Spleen (tissue), 11 donors: ENCODE data around the gene MCTP1. TPM values are rescaled to one million over a fixed set of nuclear protein-coding genes. Genes with fewer than 3 reads are reported as not detected.

Experiments used
- DNase-seq: peaks from one replicate; pipeline ENCODE4 v3.0.0-alpha.2; 2020
- H3K27ac ChIP-seq, 8 donors: fragments of 200-600 bp; sonication (generic) in 7 of 8; 1 replicate in 4 of 8; 2 replicates in 4 of 8; pipeline versions ENCODE4 v1.5.0 to v1.8.0; 2016 to 2021; ENCODE audit warnings: inconsistent platforms in 4 of 8, mild to moderate bottlenecking in 4 of 8, moderate library complexity in 1 of 8
- H3K27me3 ChIP-seq, 7 donors: fragments of 200-600 bp; sonication (generic) in 6 of 7; replicated peaks in 1 of 7; 1 replicate in 4 of 7; 2 replicates in 3 of 7; pipeline versions ENCODE4 v1.5.0 to v1.8.0; 2016 to 2021; ENCODE audit warnings: inconsistent platforms in 3 of 7, mild to moderate bottlenecking in 1 of 7
- H3K36me3 ChIP-seq, 6 donors: fragments of 200-600 bp; sonication (generic) in 5 of 6; 1 replicate in 4 of 6; 2 replicates in 2 of 6; pipeline versions ENCODE4 v1.5.0 to v1.8.0; 2016 to 2021; ENCODE audit warnings: inconsistent platforms in 2 of 6
- H3K4me1 ChIP-seq, 6 donors: fragments of 200-600 bp; sonication (generic) in 5 of 6; 1 replicate in 3 of 6; 2 replicates in 3 of 6; pipeline versions ENCODE4 v1.5.0 to v1.8.0; 2016 to 2021; ENCODE audit warnings: inconsistent platforms in 3 of 6
- H3K4me3 ChIP-seq, 8 donors: fragments of 200-600 bp; sonication (generic) in 7 of 8; 1 replicate in 4 of 8; 2 replicates in 4 of 8; pipeline versions ENCODE4 v1.5.0 to v1.8.0; 2016 to 2021; ENCODE audit warnings: inconsistent platforms in 4 of 8, mild to moderate bottlenecking in 4 of 8, moderate library complexity in 2 of 8
- H3K9me3 ChIP-seq, 8 donors: fragments of 200-600 bp; sonication (generic) in 7 of 8; 1 replicate in 4 of 8; 2 replicates in 4 of 8; pipeline versions ENCODE4 v1.5.0 to v1.8.0; 2016 to 2021; ENCODE audit warnings: inconsistent platforms in 4 of 8
- POLR2A ChIP-seq, 3 donors: fragments of 450-650 bp; IDR thresholded peaks; one replicate each; pipeline ENCODE4 v1.5.1; 2017; ENCODE audit warnings: antibody characterized with exemption in 3 of 3, mild to moderate bottlenecking in 1 of 3
- POLR2AphosphoS5 ChIP-seq, 3 donors: sonication (generic); formaldehyde crosslinking; IDR thresholded peaks; one replicate each; pipeline ENCODE4 v1.5.1; 2017; ENCODE audit warnings: antibody characterized with exemption in 3 of 3
- WGBS, 5 donors: extraction: QIAGEN DNeasy Blood & Tissue Kit in 3 of 5; methylation state at CpG; one replicate each; pipeline versions ENCODE4 v1.1.5 to v1.1.7; 2013 to 2018; 5-methylcytosine and 5-hydroxymethylcytosine counted together
- intact Hi-C: fragments of 100-400 bp; cut with DNase I; formaldehyde crosslinking; loops from one replicate; pipeline ENCODE4 v1.15.0; 2023; ENCODE audit warnings: low total_unique reads
- polyA plus RNA-seq, 3 donors: library from polyadenylated mRNA; stranded (reverse); fragments of 200-250 nt; gene quantifications; one replicate each; pipeline ENCODE4 v1.2.1, GENCODE V29; 2013
- total RNA-seq, 7 donors: library from RNA; depleted of rRNA in 3 of 7; stranded (reverse); fragments of >200 nt in 3 of 7; fragmentation: NEBNext Ultra II Directional in 4 of 7; extraction: Animal tissue kit (Norgen Biotek cat#: 25700) in 4 of 7; gene quantifications; one replicate each; pipeline versions ENCODE4 v1.1.0 to v1.2.1, GENCODE V29; 2016 to 2021
- TF ChIP-seq, protein P1 (sequence below), 11 experiments: fragments of 200-600 bp in 7 of 11; fragments of 450-650 bp in 4 of 11; sonication (generic) in 4 of 11; IDR thresholded peaks in 8 of 11; conservative IDR thresholded peaks in 3 of 11; 1 replicate in 7 of 11; 2 replicates in 4 of 11; pipeline versions ENCODE4 v1.4.0 to v1.8.0; 2016 to 2021; ENCODE audit warnings: antibody characterized with exemption in 11 of 11, inconsistent platforms in 4 of 11, mild to moderate bottlenecking in 1 of 11
- donor health status: healthy with polysubstance abuse.
- donor health status: DM: no; HTN: no; CAD: no; lungs with moderate emphysema.
- donor health status: DM: no; HTN: no; CAD: no.
- donor health status: Bipolar disorder and iron deficiency.
- donor health status: healthy.
- donor health status: DM: no; HTN: no; CAD: no.
- donor health status: DM: yes; HTN: yes; CAD: no.

MCTP1 gene
- total and polyA plus RNA-seq, 10 donors, result 1.2 to 57.2 (median 29.4) TPM

- peaks cover 0 to 83% (median 56%) of the 10 kb centered on the region in 7 donors for H3K27me3 ChIP-seq
- no peaks in the 10 kb centered on the region for H3K9me3 ChIP-seq
These were observed 3.7 kb downstream of the MCTP1 start for GRCh38 chr5:95281226-95281625.

DNA sequence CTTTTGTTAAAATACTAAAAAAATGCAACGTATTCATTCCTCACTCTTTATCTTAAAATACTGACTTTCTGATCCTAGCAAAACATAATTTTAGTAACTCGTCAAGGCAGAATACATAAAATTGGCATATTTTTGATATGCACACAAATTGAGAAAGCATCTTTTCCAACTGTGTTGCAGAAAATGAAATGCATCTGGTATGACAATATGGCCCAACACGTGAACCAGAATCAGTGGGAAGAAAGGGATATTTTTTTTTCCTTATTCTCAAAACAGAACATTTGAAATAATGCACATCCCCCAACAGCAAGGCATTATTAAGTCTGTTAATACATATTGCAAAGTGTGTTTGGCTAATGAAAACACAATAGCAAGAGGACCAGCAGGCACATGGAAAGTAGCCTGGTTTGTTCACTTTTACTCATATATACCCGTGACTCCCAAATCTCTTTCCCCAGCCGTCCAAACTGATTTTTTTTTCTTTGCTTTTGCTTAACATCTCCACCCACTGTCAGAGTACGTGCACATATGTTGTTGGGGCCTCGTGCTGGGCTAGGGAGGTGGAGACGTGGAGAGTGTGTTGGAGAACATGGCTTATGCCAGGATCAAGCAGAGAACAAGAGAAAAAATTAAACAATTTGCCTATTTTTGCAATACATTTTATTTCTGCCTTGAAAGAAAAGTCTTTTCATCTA, 4.3 kb downstream of the MCTP1 start:
- H3K4me1 ChIP-seq, result peaks cover 12 to 26% (median 24%) of the 10 kb centered on the region in 6 donors
- 65 to 86% (median 79%) methylated on average over 8 of the region's 8 CpGs for WGBS, 5 donors
- intact Hi-C loops, result no loop called here
- peaks cover 0 to 77% (median 49%) of the 10 kb centered on the region in 7 donors for H3K27me3 ChIP-seq
- no peak for DNase-seq
- H3K4me3 ChIP-seq, result no peak overlapping the region
- TF ChIP-seq, protein P1, sequence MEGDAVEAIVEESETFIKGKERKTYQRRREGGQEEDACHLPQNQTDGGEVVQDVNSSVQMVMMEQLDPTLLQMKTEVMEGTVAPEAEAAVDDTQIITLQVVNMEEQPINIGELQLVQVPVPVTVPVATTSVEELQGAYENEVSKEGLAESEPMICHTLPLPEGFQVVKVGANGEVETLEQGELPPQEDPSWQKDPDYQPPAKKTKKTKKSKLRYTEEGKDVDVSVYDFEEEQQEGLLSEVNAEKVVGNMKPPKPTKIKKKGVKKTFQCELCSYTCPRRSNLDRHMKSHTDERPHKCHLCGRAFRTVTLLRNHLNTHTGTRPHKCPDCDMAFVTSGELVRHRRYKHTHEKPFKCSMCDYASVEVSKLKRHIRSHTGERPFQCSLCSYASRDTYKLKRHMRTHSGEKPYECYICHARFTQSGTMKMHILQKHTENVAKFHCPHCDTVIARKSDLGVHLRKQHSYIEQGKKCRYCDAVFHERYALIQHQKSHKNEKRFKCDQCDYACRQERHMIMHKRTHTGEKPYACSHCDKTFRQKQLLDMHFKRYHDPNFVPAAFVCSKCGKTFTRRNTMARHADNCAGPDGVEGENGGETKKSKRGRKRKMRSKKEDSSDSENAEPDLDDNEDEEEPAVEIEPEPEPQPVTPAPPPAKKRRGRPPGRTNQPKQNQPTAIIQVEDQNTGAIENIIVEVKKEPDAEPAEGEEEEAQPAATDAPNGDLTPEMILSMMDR (IDR thresholded peaks at IDR 0.05 in 8 of 11, conservative IDR thresholded peaks at IDR 0.05 in 3 of 11), result no peak
- no peak for TF ChIP-seq POLR2AphosphoS5 (IDR thresholded peaks at IDR 0.05)
- no peak for TF ChIP-seq POLR2A (IDR thresholded peaks at IDR 0.05)
- H3K27ac ChIP-seq, result no peak overlapping the region
- H3K36me3 ChIP-seq, result no peaks in the 10 kb centered on the region
- no peaks in the 10 kb centered on the region for H3K9me3 ChIP-seq

More at GRCh38 chr5:95281226-95281625, 3.7 kb downstream of the MCTP1 start:
- peaks cover 12 to 27% (median 26%) of the 10 kb centered on the region in 6 donors for H3K4me1 ChIP-seq
- no peak overlapping the region for H3K27ac ChIP-seq
- TF ChIP-seq POLR2AphosphoS5 (IDR thresholded peaks at IDR 0.05) (no peak), POLR2A (IDR thresholded peaks at IDR 0.05) (no peak)
- TF ChIP-seq, protein P1 (IDR thresholded peaks at IDR 0.05 in 8 of 11, conservative IDR thresholded peaks at IDR 0.05 in 3 of 11), result no peak
- DNase-seq, result no peak
- no peak overlapping the region for H3K4me3 ChIP-seq
- no peaks in the 10 kb centered on the region for H3K36me3 ChIP-seq
- 66 to 86% (median 76%) methylated on average over 2 of the region's 2 CpGs for WGBS, 5 donors
- intact Hi-C loops, result no loop called here

DNA sequence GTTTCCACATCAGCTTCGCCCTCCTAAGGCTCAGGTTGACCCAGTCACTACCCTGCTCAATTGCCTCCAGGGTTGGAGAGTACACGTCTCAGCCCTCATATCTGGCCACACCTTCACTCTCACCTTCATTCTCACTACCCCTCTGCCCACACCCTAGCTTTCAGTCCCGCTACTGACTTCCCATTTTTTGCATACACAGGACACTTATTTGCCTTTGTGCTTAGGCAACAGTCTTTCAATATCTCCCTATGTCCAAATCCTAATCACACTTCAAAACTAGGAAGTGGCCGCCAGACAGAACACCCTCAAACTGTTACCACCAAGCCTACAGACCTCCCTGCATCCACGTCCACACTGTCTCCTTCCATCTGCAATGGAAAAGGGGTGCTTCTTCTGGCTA, 10.9 kb downstream of the MCTP1 start:
- 41 to 77% (median 57%) methylated on average over 5 of the region's 5 CpGs for WGBS, 5 donors
- Histone ChIP-seq H3K4me3 (no peak overlapping the region), H3K27me3 (peaks cover 0 to 19% (median 0%) of the 10 kb centered on the region in 7 donors), H3K4me1 (no peaks in the 10 kb centered on the region), H3K27ac (no peak overlapping the region), H3K36me3 (no peaks in the 10 kb centered on the region), H3K9me3 (no peaks in the 10 kb centered on the region)
- TF ChIP-seq, protein P1 (IDR thresholded peaks at IDR 0.05 in 8 of 11, conservative IDR thresholded peaks at IDR 0.05 in 3 of 11), result no peak
- TF ChIP-seq POLR2A (IDR thresholded peaks at IDR 0.05) (no peak), POLR2AphosphoS5 (IDR thresholded peaks at IDR 0.05) (no peak)
- no peak for DNase-seq
- intact Hi-C loops, result no loop called here

- Histone ChIP-seq H3K4me1 (no peaks in the 10 kb centered on the region), H3K4me3 (no peak overlapping the region), H3K9me3 (no peaks in the 10 kb centered on the region), H3K27me3 (peaks cover 0 to 16% (median 0%) of the 10 kb centered on the region in 7 donors), H3K27ac (no peak overlapping the region), H3K36me3 (no peaks in the 10 kb centered on the region)
- intact Hi-C loops, result no loop called here
- no peak for DNase-seq
- TF ChIP-seq POLR2AphosphoS5 (IDR thresholded peaks at IDR 0.05) (no peak), POLR2A (IDR thresholded peaks at IDR 0.05) (no peak)
- TF ChIP-seq, protein P1 (IDR thresholded peaks at IDR 0.05 in 8 of 11, conservative IDR thresholded peaks at IDR 0.05 in 3 of 11), result no peak
These were observed 12.5 kb downstream of the MCTP1 start for GRCh38 chr5:95272316-95272929.
